ENCODE data around the gene RAB23.

Gene RAB23

GRCh38 chr6:57141451-57142177, 80.5 kb downstream of the RAB23 start:
- FAIRE-seq = peak; percentile 67

DNA sequence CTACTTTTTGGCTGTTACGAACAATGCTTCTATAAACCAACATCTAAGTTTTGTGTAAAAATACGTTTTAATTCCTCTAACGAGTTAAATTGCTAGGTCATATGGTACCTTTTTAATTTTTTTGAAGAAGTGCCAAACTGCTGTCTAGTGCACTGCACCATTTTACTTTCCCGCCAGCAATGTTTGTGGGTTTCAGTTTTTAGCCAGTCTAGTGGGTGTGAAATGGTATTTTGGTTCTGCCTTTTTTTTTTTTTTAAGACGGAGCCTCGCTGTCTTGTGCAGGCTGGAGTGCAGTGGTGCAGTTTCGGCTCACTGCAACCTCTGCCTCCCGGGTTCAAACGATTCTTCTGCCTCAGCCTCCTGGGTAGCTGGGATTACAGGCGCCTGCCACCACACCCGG, 84.1 kb downstream of the RAB23 start:
- FAIRE-seq = no peak
- DNase-seq (ENCODE audit: insufficient read length, low spot score) = no peak

More at GRCh38 chr6:57141451-57142177, 80.5 kb downstream of the RAB23 start:
- DNase-seq (ENCODE audit: insufficient read length, low spot score) = no peak

DNA sequence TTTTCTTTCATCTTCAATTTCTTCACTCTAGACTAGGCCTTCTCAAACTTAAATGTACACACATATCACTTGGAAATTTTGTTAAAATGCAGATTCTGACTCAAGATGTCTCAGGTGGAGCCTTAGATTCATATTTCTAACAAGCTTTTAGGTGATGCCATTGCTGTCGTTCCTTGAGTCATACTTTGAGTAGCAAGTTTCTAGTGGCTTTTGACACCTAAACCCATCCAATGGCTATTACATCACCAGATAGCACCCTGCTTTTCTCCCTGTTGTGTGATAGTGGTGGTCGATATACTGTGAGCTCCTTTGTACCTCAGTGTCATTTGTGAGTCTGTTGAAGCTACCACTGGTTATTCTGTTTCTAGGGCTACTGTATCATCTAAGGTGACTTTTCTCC, 84.8 kb downstream of the RAB23 start:
- FAIRE-seq = no peak
- DNase-seq (ENCODE audit: insufficient read length, low spot score) = no peak
